HepG2 (cell line): ENCODE measurements around the gene FAM83C. TPM values are rescaled to one million over a fixed set of nuclear protein-coding genes. Genes with fewer than 3 reads are reported as not detected.

Experiments used
- DR1 ChIP-seq: sonication (generic); formaldehyde crosslinking; IDR thresholded peaks from 2 replicates; pipeline ENCODE4 v1.8.0; 2021; ENCODE audit warnings: mild to moderate bottlenecking, missing genetic modification reagents, inconsistent platforms
- ELF1 ChIP-seq: sonication (generic); formaldehyde crosslinking; IDR thresholded peaks from 2 replicates; pipeline ENCODE4 v1.4.0; 2020; ENCODE audit warnings: missing genetic modification reagents
- EZH2 ChIP-seq: conservative IDR thresholded peaks from 2 replicates; pipeline ENCODE4 v1.6.1; 2012; ENCODE audit warnings: mild to moderate bottlenecking, low read depth, low read length, moderate library complexity
- HIVEP1 ChIP-seq: sonication (generic); formaldehyde crosslinking; IDR thresholded peaks from 2 replicates; pipeline ENCODE4 v1.4.0; 2020; ENCODE audit warnings: mild to moderate bottlenecking, missing genetic modification reagents
- HNF4G ChIP-seq, 2 experiments: sonication (generic) in 1 of 2; formaldehyde crosslinking in 1 of 2; IDR thresholded peaks; 2 replicates each; pipeline versions ENCODE4 v1.4.0 to v1.6.1; 2011 to 2020; ENCODE audit warnings: borderline replicate concordance in 2 of 2, low read depth in 2 of 2, mild to moderate bottlenecking in 2 of 2, low read length in 1 of 2, missing genetic modification reagents in 1 of 2, moderate library complexity in 1 of 2
- KAT8 ChIP-seq: IDR thresholded peaks from 2 replicates; pipeline ENCODE4 v1.6.1; 2016; ENCODE audit warnings: missing genetic modification reagents, missing compliant biosample characterization
- KDM5B ChIP-seq: sonication (generic); formaldehyde crosslinking; IDR thresholded peaks from 2 replicates; pipeline ENCODE4 v1.4.0; 2020; ENCODE audit warnings: missing genetic modification reagents, mild to moderate bottlenecking, borderline replicate concordance
- KLF6 ChIP-seq: IDR thresholded peaks from 2 replicates; pipeline ENCODE4 v1.8.0; 2016; ENCODE audit warnings: missing biosample characterization, missing genetic modification reagents
- RBM39 ChIP-seq: fragments of 200-400 bp; formaldehyde crosslinking; IDR thresholded peaks from one replicate; pipeline ENCODE4 v1.6.1; 2018; ENCODE audit warnings: antibody characterized with exemption, mild to moderate bottlenecking, low read depth, low read length; ENCODE audit not compliant: poor library complexity, severe bottlenecking
- SRSF1 ChIP-seq: fragments of 200-400 bp; formaldehyde crosslinking; optimal IDR thresholded peaks from 2 replicates; pipeline ENCODE3; 2017; ENCODE audit warnings: mild to moderate bottlenecking, low read depth, low read length, moderate library complexity
- STAG1 ChIP-seq: sonication (generic); formaldehyde crosslinking; IDR thresholded peaks from 2 replicates; pipeline ENCODE4 v1.4.0; 2020; ENCODE audit warnings: missing genetic modification reagents
- TARDBP ChIP-seq: sonication (generic); formaldehyde crosslinking; IDR thresholded peaks from 2 replicates; pipeline ENCODE4 v1.8.0; 2022; ENCODE audit warnings: mild to moderate bottlenecking, missing genetic modification reagents
- TCF12 ChIP-seq, 2 experiments: fragments of 450-650 bp in 1 of 2; sonication (generic) in 1 of 2; formaldehyde crosslinking in 1 of 2; IDR thresholded peaks; 2 replicates each; pipeline versions ENCODE4 v1.6.1 to v1.8.0; 2017 to 2022; ENCODE audit warnings: antibody characterized with exemption in 1 of 2, mild to moderate bottlenecking in 1 of 2, missing genetic modification reagents in 1 of 2, moderate library complexity in 1 of 2
- ZNF530 ChIP-seq: sonication (generic); formaldehyde crosslinking; IDR thresholded peaks from 2 replicates; pipeline ENCODE4 v1.5.0; 2020; ENCODE audit warnings: low read depth, mild to moderate bottlenecking, missing genetic modification reagents
- ZNF605 ChIP-seq: sonication (generic); formaldehyde crosslinking; IDR thresholded peaks from 2 replicates; pipeline ENCODE4 v1.8.0; 2022; ENCODE audit warnings: mild to moderate bottlenecking, missing genetic modification reagents
- ZNF792 ChIP-seq: IDR thresholded peaks from 2 replicates; pipeline ENCODE4 v1.6.1; 2016
- polyA plus RNA-seq, 8 experiments: library from polyadenylated mRNA; depleted of rRNA in 3 of 8; stranded (reverse) in 7 of 8; unstranded in 1 of 8; fragments of >200 nt; fragmentation: Illumina TruSeq in 4 of 8; extraction: Trizol in 4 of 8; gene quantifications; 2 replicates each; pipeline versions ENCODE4 v1.2.1 to v1.2.3, GENCODE V29; 2011 to 2016; ENCODE audit warnings: low read depth in 4 of 8, missing spikeins in 1 of 8, mixed read lengths in 1 of 8; ENCODE audit not compliant: insufficient read depth in 1 of 8
- total RNA-seq, 5 experiments: library from RNA; depleted of rRNA; stranded (reverse); fragments of >200 nt; fragmentation: Illumina TruSeq; extraction: Trizol; gene quantifications; 2 replicates each; pipeline ENCODE4 v1.2.3, GENCODE V29; 2016; ENCODE audit warnings: low read depth in 1 of 5
- TF ChIP-seq, protein P1 (sequence below): sonication (generic); formaldehyde crosslinking; IDR thresholded peaks from 2 replicates; pipeline ENCODE4 v1.5.1; 2020; ENCODE audit warnings: mild to moderate bottlenecking, moderate library complexity, missing genetic modification reagents
- TF ChIP-seq, protein P2 (sequence below): sonication (generic); formaldehyde crosslinking; IDR thresholded peaks from 2 replicates; pipeline ENCODE4; 2020; ENCODE audit warnings: missing genetic modification reagents, mild to moderate bottlenecking, borderline replicate concordance
- TF ChIP-seq, protein P3 (sequence below): sonication (generic); formaldehyde crosslinking; IDR thresholded peaks from 2 replicates; pipeline ENCODE4 v1.5.1; 2020; ENCODE audit warnings: mild to moderate bottlenecking, missing genetic modification reagents
- TF ChIP-seq, protein P4 (sequence below): sonication (generic); formaldehyde crosslinking; IDR thresholded peaks from 2 replicates; pipeline ENCODE4 v1.8.1; 2023; ENCODE audit warnings: mild to moderate bottlenecking, moderate library complexity, missing genetic modification reagents

FAM83C gene
- total and polyA plus RNA-seq, 2 of the 13 experiments (the other 11 are each of a cell fraction or from before 2014, with no cell fraction given) = 0.04 TPM; not detected in 1

DNA sequence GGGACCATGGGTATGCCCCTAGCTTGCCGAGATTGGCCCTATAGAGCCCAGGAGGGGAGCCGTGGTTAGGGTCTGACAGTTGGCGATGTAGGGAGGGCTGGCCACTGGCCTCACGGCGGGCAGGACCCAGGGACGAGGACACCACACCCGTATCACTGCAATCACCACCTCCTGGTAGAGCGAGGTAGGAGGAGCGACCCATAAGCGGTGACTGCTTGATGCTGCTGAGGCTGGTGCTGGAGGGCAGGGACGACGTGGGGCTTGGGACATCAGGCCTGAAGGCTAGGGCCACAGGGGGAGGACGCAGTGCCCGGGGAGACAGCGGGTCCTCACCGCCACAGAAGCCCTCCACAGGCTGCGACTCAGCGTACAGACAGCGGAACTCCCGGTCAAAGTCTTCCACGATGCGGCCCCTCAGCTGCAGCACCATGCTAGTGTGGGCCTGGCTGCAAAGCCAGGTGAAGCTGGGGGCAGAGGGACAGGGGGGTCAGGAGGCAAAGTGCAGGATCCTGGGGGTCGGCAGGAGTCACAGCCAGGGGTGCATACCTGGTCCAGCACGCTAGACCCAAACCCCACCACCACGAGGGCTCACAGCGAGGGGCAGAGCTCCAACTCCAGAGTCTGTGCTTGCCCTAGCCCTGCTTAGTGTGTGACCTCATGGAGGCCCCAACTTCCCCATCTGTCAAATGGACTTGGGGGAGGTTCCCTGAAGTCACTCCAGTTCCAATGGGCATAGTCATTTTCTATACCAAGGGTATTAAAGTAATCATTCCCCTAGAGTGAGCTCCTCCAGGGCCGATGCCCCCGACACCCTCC is 4.5 kb downstream of the FAM83C start (continued):
- TF ChIP-seq, protein P1, sequence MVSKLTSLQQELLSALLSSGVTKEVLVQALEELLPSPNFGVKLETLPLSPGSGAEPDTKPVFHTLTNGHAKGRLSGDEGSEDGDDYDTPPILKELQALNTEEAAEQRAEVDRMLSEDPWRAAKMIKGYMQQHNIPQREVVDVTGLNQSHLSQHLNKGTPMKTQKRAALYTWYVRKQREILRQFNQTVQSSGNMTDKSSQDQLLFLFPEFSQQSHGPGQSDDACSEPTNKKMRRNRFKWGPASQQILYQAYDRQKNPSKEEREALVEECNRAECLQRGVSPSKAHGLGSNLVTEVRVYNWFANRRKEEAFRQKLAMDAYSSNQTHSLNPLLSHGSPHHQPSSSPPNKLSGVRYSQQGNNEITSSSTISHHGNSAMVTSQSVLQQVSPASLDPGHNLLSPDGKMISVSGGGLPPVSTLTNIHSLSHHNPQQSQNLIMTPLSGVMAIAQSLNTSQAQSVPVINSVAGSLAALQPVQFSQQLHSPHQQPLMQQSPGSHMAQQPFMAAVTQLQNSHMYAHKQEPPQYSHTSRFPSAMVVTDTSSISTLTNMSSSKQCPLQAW (CRISPR knock-in tag) = no peak
- TF ChIP-seq TARDBP (CRISPR knock-in tag) = no peak
- TF ChIP-seq, protein P2, sequence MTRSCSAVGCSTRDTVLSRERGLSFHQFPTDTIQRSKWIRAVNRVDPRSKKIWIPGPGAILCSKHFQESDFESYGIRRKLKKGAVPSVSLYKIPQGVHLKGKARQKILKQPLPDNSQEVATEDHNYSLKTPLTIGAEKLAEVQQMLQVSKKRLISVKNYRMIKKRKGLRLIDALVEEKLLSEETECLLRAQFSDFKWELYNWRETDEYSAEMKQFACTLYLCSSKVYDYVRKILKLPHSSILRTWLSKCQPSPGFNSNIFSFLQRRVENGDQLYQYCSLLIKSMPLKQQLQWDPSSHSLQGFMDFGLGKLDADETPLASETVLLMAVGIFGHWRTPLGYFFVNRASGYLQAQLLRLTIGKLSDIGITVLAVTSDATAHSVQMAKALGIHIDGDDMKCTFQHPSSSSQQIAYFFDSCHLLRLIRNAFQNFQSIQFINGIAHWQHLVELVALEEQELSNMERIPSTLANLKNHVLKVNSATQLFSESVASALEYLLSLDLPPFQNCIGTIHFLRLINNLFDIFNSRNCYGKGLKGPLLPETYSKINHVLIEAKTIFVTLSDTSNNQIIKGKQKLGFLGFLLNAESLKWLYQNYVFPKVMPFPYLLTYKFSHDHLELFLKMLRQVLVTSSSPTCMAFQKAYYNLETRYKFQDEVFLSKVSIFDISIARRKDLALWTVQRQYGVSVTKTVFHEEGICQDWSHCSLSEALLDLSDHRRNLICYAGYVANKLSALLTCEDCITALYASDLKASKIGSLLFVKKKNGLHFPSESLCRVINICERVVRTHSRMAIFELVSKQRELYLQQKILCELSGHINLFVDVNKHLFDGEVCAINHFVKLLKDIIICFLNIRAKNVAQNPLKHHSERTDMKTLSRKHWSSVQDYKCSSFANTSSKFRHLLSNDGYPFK (CRISPR knock-in tag) = no peak; the same call in 1 of the 2 replicates
- TF ChIP-seq HIVEP1 (CRISPR knock-in tag) = peak; percentile 64; the same call in 1 of the 2 replicates
- peak; percentile 45; the same call in 1 of the 2 replicates for TF ChIP-seq KDM5B (CRISPR knock-in tag)
- TF ChIP-seq SRSF1 = no peak
- TF ChIP-seq KAT8 = no peak
- no peak for TF ChIP-seq TCF12 (IDR thresholded peaks at IDR 0.05)
- no peak for TF ChIP-seq TCF12 (CRISPR knock-in tag; IDR thresholded peaks at IDR 0.05)
- no peak for TF ChIP-seq ZNF792
- TF ChIP-seq STAG1 (CRISPR knock-in tag) = no peak
- no peak for TF ChIP-seq KLF6 (CRISPR knock-in tag)
- no peak for TF ChIP-seq EZH2
- no peak for TF ChIP-seq ELF1 (CRISPR knock-in tag)
- TF ChIP-seq RBM39 = peak; percentile 56
- TF ChIP-seq, protein P3, sequence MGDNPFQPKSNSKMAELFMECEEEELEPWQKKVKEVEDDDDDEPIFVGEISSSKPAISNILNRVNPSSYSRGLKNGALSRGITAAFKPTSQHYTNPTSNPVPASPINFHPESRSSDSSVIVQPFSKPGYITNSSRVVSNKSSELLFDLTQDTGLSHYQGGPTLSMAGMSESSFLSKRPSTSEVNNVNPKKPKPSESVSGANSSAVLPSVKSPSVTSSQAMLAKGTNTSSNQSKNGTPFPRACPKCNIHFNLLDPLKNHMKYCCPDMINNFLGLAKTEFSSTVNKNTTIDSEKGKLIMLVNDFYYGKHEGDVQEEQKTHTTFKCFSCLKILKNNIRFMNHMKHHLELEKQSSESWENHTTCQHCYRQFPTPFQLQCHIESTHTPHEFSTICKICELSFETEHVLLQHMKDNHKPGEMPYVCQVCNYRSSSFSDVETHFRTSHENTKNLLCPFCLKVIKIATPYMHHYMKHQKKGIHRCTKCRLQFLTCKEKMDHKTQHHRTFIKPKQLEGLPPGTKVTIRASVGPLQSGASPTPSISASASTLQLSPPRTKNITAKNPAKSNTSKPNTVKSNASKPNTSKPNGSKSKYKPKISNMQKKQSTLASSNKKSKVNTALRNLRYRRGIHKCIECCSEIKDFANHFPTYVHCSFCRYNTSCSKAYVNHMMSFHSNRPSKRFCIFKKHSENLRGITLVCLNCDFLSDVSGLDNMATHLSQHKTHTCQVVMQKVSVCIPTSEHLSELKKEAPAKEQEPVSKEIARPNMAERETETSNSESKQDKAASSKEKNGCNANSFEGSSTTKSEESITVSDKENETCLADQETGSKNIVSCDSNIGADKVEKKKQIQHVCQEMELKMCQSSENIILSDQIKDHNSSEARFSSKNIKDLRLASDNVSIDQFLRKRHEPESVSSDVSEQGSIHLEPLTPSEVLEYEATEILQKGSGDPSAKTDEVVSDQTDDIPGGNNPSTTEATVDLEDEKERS = no peak
- peak; percentile 49; the same call in 1 of the 2 replicates for TF ChIP-seq HNF4G (IDR thresholded peaks at IDR 0.05; ENCODE audit: borderline replicate concordance, low read depth, low read length)
- no peak for TF ChIP-seq HNF4G (CRISPR knock-in tag; IDR thresholded peaks at IDR 0.05; ENCODE audit: borderline replicate concordance, low read depth)
- TF ChIP-seq ZNF530 (CRISPR knock-in tag) = no peak
- TF ChIP-seq, protein P4, sequence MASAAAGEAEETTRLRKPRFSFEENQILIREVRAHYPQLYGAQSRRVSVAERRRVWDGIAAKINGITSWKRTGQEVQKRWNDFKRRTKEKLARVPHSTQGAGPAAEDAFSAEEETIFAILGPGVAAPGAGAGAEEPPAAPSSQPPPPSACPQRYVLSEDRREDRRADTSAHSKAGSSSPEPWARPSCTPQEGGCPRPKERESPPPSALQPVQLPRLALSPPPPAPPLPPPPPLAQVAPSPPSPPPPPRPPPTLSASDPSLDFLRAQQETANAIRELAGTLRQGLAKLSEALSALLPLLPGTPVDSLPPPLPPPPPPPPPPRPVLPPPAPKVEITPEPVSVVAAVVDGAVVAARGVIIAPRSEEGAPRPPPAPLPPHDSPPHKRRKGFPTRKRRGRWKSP (CRISPR knock-in tag) = no peak; the same call in 1 of the 2 replicates
- 0 out of 2 replicates have a peak, but pooled peaks have one; percentile 40 for TF ChIP-seq DR1
- TF ChIP-seq ZNF605 (CRISPR knock-in tag) = no peak
